ENCODE data around the gene SLC15A4. TPM values are rescaled to one million over a fixed set of nuclear protein-coding genes. Genes with fewer than 3 reads are reported as not detected.
A peak's percentile ranks its signal among the peaks of the same experiment; 100 is the strongest.

SLC15A4 gene
- total RNA-seq, 1 experiment from 2014 or later, result 19.6 TPM

DNA sequence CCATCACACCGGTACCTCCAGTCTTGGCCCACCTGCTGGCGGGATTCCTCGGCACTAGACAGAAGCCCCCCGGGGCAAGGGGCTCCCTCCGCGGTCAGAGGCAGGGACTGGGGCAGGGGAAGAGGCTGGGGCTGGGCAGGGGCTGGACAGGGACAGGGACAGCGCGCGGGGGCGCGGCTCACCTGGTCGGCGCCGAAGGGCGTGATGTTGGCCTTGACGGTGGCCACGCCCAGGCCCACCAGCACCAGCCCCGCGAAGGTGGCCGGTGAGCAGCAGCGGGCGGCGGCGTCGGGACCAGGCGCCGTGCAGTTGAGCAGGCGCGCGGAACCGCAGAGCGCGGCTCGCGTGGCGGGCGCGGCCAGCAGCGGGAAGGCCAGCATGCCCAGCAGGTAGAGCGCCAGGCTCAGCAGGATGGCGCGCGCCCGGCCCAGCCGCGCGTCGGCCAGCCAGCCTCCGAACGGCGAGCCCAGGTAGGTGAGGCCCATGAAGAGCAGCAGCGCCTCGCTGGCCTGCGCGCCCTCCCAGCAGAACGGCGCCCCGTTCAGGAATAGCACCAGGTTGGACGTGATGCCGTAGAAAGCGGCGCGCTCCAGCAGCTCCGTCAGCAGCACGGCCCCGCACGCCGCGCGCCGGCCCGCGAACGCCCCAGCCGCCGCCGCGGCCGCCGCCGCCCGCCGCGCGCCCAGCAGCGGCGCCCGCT, 392 bp downstream of the SLC15A4 start:
- Mint-ChIP-seq H3K4me3 (ENCODE audit: unreplicated experiment) (peak overlapping the region; percentile 75), H3K36me3 (ENCODE audit: insufficient read depth, unreplicated experiment) (peaks cover 26% of the 10 kb centered on the region), H3K27ac (ENCODE audit: unreplicated experiment) (peak overlapping the region; percentile 46), H3K4me1 (ENCODE audit: low read depth, unreplicated experiment) (peaks cover 8% of the 10 kb centered on the region), H3K27me3 (ENCODE audit: insufficient read depth, unreplicated experiment) (no peaks in the 10 kb centered on the region), H3K9me3 (ENCODE audit: unreplicated experiment) (no peaks in the 10 kb centered on the region)
- no peaks in the 10 kb centered on the region for H3K27me3 ChIP-seq (replicated peaks; ENCODE audit: control insufficient read depth, insufficient read depth, low read length)
- intact Hi-C loops (cut with micrococcal nuclease; ENCODE audit: unreplicated experiment), result loop anchor here (5.0 kb wide), 1 partner anchor 84 kb away; no protein-coding TSS in a partner anchor
- ChIA-PET CTCF (no interaction called here), POLR2A (interaction anchor here (0.6 kb wide), 1 partner anchor 190 kb away, joined by 7 read pairs; no protein-coding TSS in a partner anchor)
- DNase-seq, result peak; percentile 58 to 62
- H3K9me3 ChIP-seq, result no peaks in the 10 kb centered on the region
- BruUV-seq (replicated peaks), result no TSS peak
- TF ChIP-seq, protein P1, sequence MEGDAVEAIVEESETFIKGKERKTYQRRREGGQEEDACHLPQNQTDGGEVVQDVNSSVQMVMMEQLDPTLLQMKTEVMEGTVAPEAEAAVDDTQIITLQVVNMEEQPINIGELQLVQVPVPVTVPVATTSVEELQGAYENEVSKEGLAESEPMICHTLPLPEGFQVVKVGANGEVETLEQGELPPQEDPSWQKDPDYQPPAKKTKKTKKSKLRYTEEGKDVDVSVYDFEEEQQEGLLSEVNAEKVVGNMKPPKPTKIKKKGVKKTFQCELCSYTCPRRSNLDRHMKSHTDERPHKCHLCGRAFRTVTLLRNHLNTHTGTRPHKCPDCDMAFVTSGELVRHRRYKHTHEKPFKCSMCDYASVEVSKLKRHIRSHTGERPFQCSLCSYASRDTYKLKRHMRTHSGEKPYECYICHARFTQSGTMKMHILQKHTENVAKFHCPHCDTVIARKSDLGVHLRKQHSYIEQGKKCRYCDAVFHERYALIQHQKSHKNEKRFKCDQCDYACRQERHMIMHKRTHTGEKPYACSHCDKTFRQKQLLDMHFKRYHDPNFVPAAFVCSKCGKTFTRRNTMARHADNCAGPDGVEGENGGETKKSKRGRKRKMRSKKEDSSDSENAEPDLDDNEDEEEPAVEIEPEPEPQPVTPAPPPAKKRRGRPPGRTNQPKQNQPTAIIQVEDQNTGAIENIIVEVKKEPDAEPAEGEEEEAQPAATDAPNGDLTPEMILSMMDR (IDR thresholded peaks at IDR 0.05; ENCODE audit: insufficient read depth in 1 of 2, low read depth in 1 of 2, low read length in 1 of 2, severe bottlenecking in 1 of 2, unreplicated experiment in 1 of 2), result no peak
- H3K4me3 ChIP-seq (ENCODE audit: low read depth, low read length), result peak overlapping the region; percentile 98
- no peaks in the 10 kb centered on the region for H3K36me3 ChIP-seq (ENCODE audit: control insufficient read depth, insufficient read depth, low read length)
- peaks cover 6% of the 10 kb centered on the region; the same call in 1 of the 2 replicates for H3K4me1 ChIP-seq

DNA sequence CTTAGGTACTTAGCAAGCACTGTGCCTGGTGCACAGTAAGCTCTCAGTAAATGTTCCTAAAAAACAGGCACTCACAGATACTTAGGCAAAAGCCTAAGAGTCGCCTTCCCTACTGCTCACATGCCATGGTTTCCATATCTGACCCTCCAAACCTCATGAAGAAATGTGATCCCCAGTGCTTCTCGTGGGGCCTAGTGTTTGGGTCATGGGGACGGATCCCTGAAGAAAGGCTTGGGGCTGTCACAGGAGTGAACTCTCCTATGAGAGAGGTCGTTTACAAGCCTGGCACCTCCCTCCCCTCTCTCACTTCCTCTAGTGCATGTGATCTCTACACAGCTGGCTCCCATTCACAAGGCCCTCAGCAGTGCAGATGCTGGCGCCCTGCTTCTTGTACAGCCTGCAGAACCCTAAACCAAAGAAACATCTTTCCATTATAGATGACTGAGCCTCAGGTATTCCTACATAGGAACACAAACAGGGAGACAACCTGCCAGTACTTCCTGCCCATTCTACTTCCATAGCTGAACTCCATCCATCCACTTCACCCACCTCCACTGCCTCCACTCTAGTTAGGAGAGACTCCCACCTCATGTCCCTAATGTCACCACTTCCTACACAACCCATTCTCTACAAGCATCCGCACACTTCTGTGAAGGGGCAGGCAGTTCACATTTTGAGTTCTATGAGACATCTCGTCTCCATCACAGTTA, 2.9 kb downstream of the SLC15A4 start:
- TF ChIP-seq, protein P1 (IDR thresholded peaks at IDR 0.05; ENCODE audit: insufficient read depth in 1 of 2, low read depth in 1 of 2, low read length in 1 of 2, severe bottlenecking in 1 of 2, unreplicated experiment in 1 of 2), result no peak
- no peak for DNase-seq
- Mint-ChIP-seq H3K27ac (ENCODE audit: unreplicated experiment) (no peak overlapping the region), H3K9me3 (ENCODE audit: unreplicated experiment) (no peaks in the 10 kb centered on the region), H3K4me1 (ENCODE audit: low read depth, unreplicated experiment) (peaks cover 19% of the 10 kb centered on the region), H3K4me3 (ENCODE audit: unreplicated experiment) (no peak overlapping the region), H3K27me3 (ENCODE audit: insufficient read depth, unreplicated experiment) (no peaks in the 10 kb centered on the region), H3K36me3 (ENCODE audit: insufficient read depth, unreplicated experiment) (peaks cover 32% of the 10 kb centered on the region)
- intact Hi-C loops (cut with micrococcal nuclease; ENCODE audit: unreplicated experiment), result loop anchor here (5.0 kb wide), 1 partner anchor 86 kb away; no protein-coding TSS in a partner anchor
- Histone ChIP-seq H3K4me3 (ENCODE audit: low read depth, low read length) (no peak overlapping the region), H3K27me3 (replicated peaks; ENCODE audit: control insufficient read depth, insufficient read depth, low read length) (no peaks in the 10 kb centered on the region), H3K36me3 (ENCODE audit: control insufficient read depth, insufficient read depth, low read length) (no peaks in the 10 kb centered on the region), H3K4me1 (peaks cover 6% of the 10 kb centered on the region; the same call in 1 of the 2 replicates), H3K9me3 (no peaks in the 10 kb centered on the region)
- POLR2A ChIA-PET, result no interaction called here
- no TSS peak for BruUV-seq (replicated peaks)
- CTCF ChIA-PET, result no interaction called here

DNA sequence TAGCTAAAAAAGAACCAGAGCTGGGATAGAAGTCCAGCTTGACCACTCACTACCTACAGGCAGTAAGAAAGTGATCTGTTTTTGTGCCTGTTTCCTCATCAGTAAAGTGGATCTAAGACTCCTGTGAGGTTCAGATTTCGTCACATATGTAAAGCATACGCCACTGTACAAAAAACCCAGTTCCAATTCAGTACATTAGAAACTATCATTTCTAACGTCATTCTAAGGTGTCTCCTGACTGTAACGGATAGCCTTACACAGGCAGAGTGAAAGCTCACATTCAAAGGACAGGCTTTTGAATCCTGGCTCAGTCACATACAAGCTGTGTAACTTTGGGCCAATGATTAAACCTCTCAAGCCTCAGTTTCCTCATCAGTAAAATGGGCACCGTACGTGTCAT, 3.5 kb downstream of the SLC15A4 start:
- H3K27me3 Mint-ChIP-seq (ENCODE audit: insufficient read depth, unreplicated experiment), result no peaks in the 10 kb centered on the region
- no peaks in the 10 kb centered on the region for H3K27me3 ChIP-seq (replicated peaks; ENCODE audit: control insufficient read depth, insufficient read depth, low read length)
- POLR2A ChIA-PET, result no interaction called here
- intact Hi-C loops (cut with micrococcal nuclease; ENCODE audit: unreplicated experiment), result loop anchor here (5.0 kb wide), 1 partner anchor 87 kb away; no protein-coding TSS in a partner anchor
- TF ChIP-seq, protein P1 (IDR thresholded peaks at IDR 0.05; ENCODE audit: insufficient read depth in 1 of 2, low read depth in 1 of 2, low read length in 1 of 2, severe bottlenecking in 1 of 2, unreplicated experiment in 1 of 2), result no peak
- H3K4me3 ChIP-seq (ENCODE audit: low read depth, low read length), result no peak overlapping the region
- DNase-seq, result no peak
- no peaks in the 10 kb centered on the region for H3K9me3 ChIP-seq
- no peak overlapping the region for H3K4me3 Mint-ChIP-seq (ENCODE audit: unreplicated experiment)
- CTCF ChIA-PET, result no interaction called here
- peaks cover 19% of the 10 kb centered on the region for H3K4me1 Mint-ChIP-seq (ENCODE audit: low read depth, unreplicated experiment)
- no TSS peak for BruUV-seq (replicated peaks)
- H3K36me3 Mint-ChIP-seq (ENCODE audit: insufficient read depth, unreplicated experiment), result peaks cover 32% of the 10 kb centered on the region
- no peaks in the 10 kb centered on the region for H3K9me3 Mint-ChIP-seq (ENCODE audit: unreplicated experiment)
- no peak overlapping the region for H3K27ac Mint-ChIP-seq (ENCODE audit: unreplicated experiment)
- H3K36me3 ChIP-seq (ENCODE audit: control insufficient read depth, insufficient read depth, low read length), result no peaks in the 10 kb centered on the region
- H3K4me1 ChIP-seq, result peaks cover 6% of the 10 kb centered on the region; the same call in 1 of the 2 replicates

Data from Caco-2 (cell line).